ENCODE measurements around the gene C13orf46.

DNA sequence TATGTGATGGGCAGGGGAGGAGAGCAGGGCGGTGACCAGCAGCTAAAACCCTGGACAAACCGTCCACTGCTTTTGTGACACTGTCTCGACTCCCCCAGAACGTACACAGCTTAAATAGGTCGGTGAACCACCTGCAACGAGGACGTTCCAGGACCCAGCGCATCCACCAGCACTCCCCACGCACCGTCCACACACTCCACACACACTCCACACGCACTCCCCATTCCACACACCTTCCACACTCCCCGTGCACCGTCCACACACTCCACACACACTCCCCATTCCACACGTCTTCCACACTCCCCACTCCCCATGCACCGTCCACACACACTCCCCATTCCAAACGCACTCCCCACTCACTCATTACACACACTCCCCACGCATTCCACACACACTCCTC is 38.3 kb upstream of the C13orf46 start:
- TF ChIP-seq POLR2AphosphoS5 (IDR thresholded peaks at IDR 0.05; ENCODE audit: low read depth, low read length) (no peak), POLR2A (IDR thresholded peaks at IDR 0.05; ENCODE audit: low read depth, low read length) (no peak), TAF1 (IDR thresholded peaks at IDR 0.05; ENCODE audit: borderline replicate concordance, low read depth, low read length) (no peak)

All from GM12892 (cell line).